Epidermal melanocyte (primary cell): Measurements from ENCODE around the gene PXN.
"Not testable (repeated sequence)": the region's sequence is repeated elsewhere in the genome, so short reads cannot be mapped to it uniquely, and the experiment has no call there.

Experiments used
- DNase-seq: peaks from one replicate; pipeline ENCODE4 v3.0.0; 2011; ENCODE audit warnings: low spot score; ENCODE audit not compliant: insufficient read length

PXN gene

GRCh38 chr12:120262852-120263747 lies 2.4 kb downstream of the PXN start:
- no peak for DNase-seq

DNA sequence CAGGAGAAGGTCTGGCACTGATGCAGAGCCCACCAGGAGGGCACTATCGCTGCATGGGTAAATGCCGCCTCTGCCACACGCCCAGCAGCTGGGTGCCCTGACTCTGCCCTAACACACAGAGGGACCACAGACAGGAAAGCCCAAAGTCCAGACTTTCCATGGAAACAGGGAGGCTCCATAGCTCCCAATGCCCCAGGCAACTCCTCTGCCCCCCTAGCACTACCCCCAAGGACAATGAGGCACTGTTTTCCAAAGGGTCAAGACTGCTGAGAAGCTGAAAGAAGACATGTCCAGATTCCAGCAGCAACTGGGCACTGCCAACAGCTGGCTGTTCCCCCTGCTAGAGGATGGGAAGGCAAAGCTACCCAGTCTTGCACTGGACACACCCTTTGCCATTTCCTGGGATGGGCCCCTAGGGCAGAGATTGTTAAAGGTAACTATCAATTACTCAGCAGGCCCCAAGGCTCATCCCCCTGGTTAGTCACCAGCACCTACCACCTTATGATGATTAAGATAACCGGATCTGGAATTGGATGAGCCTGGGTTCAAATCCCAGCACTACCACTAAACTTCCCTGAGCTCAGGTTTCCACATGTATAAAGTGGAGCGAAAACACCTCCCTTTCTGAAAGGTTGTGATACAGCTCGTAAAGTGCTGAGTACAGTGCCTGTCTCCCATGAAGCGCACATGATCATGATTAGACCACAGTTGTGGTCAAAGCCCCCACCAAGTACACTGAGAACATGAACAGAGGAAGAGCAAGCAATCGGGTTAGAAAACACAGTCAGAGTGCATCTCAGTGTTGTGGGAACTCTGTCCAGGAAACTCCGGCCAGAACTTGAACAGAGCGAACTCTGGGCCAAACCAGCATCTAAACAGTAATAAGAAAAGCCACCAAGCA lies 3.3 kb downstream of the PXN start:
- peak; percentile 76 for DNase-seq

DNA sequence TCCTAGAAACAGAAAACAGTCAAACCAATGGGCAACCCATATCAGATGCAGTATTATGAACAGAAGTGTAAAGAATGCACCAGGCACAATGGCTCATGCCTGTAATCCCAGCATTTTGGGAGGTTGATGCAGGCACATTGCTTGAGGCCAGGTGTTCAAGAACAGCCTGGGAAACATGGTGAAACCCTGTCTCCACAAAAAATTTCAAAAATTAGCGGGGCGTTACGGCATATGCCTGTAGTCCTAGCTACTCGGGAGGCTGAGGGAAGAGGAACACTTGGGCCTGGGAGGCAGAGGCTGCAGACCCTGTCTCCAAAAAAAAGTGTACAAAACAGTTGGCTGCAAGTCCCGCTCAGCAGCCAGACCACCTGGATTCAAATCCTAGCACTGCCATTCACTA lies 4.9 kb downstream of the PXN start:
- no peak for DNase-seq

DNA sequence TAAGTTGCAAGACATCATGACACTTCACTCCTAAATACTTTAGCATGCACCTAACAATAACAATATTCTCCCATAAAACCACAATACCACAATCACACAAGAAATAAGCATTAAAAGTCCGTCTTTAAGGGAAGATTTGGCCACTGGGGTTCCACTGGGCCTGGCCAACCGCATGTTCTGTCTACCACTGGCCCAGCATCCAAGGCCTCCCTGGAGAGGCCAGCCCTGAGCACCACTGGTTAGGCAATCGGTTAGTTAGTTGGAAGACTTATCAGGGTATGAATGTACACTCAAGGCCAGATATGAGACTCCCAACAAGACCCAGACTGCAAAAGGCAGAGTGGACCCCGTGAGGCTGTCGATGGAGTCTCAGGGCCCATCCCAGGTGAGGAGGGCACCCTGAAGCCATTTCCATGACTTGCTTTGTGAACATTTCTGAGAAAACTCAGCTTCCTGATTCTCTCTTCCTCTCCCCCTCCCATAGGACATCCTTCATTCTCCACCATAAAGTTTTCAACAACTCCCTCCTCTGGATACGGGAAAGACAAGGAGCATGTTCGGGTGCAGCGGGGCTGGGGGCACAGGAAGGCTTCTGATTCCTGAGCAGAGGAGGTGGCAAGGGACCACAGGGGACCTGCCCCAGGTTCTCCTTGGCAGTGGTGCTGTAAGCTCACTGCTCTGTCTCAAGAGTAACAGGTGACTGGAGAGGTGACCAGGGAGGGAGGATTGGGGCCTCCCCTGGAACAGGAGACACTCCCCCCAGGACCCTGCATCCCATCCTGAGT lies 5.9 kb downstream of the PXN start:
- no peak for DNase-seq

GRCh38 chr12:120258323-120258896 lies 7.1 kb downstream of the PXN start:
- peak; percentile 39 for DNase-seq

- DNase-seq: peak; percentile 68
Measured at GRCh38 chr12:120257041-120257821, 8.3 kb downstream of the PXN start.

DNA sequence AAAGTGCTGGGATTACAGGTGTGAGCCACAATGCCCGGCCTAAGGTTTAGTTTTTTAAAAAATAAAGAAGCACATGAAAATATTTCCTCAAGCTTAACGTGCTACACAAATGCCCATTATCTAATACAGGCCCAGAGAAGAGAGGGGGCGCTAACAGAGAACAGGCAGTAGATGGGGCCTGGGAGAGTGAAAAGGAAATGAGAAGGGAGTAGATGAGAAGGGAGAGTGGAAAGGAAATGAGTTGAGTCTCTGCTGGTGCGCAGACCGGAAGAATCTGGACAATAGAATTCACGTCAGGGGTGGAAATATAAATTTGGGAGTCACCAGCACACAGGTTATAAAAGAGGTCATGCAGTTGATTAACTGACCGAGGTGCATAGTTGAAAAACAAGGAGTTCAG lies 10.7 kb downstream of the PXN start:
- no peak for DNase-seq

- DNase-seq: not testable (repeated sequence)
Measured at GRCh38 chr12:120253313-120253712, 12.2 kb downstream of the PXN start.

- no peak for DNase-seq
Measured at GRCh38 chr12:120252071-120252906, 13.2 kb downstream of the PXN start.

DNA sequence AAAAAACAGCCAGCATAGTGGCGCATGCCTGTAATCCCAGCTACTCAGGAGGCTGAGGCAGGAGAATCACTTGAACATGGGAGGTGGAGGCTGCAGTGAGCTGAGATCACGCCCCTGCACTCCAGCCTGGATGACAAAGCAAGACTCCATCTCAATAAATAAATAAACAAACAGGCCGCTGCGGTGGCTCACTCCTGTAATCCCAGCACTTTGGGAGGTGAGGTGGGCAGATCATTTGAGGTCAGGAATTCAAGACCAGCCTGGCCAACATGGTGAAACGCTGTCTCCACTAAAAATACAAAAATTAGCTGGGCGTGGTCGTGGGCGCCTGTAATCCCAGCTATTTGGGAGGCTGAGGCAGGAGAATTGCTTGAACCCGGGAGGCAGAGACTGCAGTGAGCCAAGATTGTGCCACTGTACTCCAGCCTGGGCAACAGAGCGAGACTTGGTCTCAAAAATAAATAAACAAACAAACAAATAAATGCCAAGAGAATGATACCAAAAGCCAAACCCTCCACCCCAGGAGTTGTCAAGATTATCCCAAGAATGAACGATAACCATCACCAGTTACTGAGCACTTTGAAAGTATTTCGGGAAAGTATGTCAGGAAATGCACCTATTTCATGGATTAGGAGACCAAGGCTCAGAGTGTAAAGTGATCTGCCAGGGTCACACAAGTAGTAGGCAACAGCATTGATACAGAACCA lies 14.0 kb downstream of the PXN start:
- DNase-seq: not testable (repeated sequence)

DNA sequence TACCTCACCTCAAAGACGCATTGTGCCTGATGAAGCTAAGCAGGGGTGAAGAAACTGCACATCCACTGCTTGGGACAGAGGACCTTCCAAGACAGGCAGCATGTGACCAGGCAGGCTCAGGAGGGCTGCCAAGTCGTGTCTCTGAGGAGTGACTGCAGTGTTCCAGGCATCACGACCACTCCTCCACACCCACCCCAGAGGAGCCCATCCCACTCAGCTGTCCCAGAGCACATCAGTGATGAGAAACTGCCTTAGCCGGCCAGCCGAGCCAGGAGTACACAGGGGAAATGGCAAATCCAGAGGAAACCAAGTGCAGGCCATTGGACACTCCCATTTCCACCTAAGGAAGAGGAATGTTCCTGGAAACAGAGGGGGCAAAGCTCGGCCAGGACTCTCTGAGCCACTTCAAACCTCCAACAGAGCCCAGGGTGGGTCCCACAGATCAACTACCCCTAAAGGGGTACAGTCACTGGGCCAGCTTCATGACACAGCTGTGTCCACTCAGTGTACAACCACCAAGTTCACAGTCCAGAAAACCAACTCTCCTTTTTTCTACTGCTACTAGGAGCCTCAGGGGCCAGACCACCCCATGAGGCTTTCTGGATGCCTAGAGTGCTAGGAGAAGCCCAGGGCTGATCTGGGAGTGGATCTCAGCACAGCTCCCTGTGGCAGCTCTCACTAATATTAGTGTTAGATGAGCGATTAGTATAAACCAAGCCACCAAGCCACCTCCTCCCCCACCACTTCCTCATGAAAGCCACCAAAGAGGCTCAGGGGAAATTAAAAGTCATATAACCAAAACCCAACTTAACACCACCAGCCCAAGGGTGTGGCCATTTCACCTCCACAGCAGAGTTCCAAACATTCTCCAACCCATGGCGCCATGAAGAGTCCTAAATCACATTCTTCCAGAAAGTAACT lies 15.4 kb downstream of the PXN start:
- no peak for DNase-seq

DNA sequence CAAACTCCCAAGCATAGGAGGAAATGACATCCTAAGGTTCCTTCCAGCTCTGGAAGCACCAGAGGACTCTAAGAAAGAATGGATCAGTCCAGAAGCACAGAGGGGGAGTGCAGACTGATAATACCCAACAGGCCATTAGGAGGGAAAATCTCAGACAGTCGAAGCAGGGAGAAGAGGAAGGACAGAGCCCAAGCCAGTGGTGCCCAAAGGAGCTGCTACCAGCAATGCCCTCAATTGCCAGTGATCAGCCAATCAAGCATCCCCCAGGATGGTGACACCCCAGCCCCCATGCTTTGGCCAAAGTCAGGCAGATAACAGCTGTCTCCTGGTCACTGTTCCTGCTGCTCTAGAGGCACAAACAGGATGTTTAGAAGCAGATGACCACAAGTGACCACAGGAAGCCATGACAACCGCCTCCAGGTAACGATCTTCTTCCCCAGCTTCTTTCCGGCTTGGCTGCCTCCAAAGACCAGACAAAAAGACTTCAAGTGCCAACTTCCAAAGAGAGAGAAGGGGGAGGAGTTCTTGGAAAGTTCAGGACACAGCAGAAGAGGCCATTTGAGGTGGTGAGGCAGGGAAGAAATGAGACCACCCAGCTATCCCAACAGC lies 16.2 kb downstream of the PXN start:
- DNase-seq: peak; percentile 10

- DNase-seq: peak; percentile 10
Measured at GRCh38 chr12:120247621-120248030, 17.9 kb downstream of the PXN start.

GRCh38 chr12:120247183-120247582 lies 18.3 kb downstream of the PXN start:
- no peak for DNase-seq

- not testable (repeated sequence) for DNase-seq
Measured at GRCh38 chr12:120246705-120247104, 18.8 kb downstream of the PXN start.

DNA sequence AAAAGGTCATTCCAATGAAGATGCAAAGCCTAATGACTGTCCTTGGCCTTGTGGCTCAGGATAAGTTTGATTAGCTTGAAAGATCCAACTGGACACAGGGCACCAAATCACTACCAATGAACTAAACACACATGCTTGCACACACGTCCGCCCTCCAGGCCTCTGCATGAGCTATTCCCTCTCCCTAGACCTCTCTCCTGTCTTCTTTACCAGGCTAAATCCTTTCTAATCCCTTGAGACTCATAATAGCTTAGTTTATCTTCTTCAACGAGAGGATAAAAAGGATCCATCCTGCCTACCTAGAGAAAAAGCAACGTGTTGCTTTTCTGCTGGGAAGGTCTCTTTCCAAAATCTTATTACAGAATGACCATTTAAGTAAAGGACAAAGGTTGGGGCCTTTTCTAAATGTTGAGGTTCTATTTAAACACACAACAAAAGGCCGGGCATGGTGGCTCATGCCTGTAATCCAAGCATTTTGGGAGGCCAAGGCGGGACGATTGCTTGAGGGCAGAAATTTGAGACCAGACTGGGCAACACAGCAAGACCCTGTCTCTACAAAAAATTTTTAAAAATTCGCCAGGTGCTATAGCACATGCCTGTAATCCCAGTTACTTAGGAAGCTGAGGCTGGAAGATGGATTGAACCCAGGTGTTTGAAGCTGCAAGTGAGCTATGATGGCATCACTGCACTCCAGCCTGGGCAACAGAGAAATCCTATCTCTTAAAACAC lies 22.4 kb downstream of the PXN start:
- DNase-seq: no peak
